Right lobe of liver (tissue), 4 donors: ENCODE results near the gene ST8SIA2.

Source experiments
- CTCF ChIP-seq, 4 donors: fragments of 200-600 bp in 3 of 4; fragments of 450-650 bp in 1 of 4; IDR thresholded peaks; one replicate each; pipeline versions ENCODE4 v1.5.1 to v1.8.0; 2016 to 2022; ENCODE audit warnings: antibody characterized with exemption in 4 of 4, mild to moderate bottlenecking in 2 of 4
- POLR2A ChIP-seq: fragments of 450-650 bp; IDR thresholded peaks from one replicate; pipeline ENCODE4 v1.6.1; 2017; ENCODE audit warnings: antibody characterized with exemption, mild to moderate bottlenecking
- donor health status: DM: no; HTN: no; CAD: no.
- donor health status: DM: no; HTN: no; CAD: no.
- donor health status: DM: no; HTN: yes; CAD: no.

GRCh38 chr15:92449476-92449875 is 55.8 kb downstream of the ST8SIA2 start:
- TF ChIP-seq CTCF (IDR thresholded peaks at IDR 0.05): no peak
- no peak for TF ChIP-seq POLR2A
